ENCODE data around the gene CHN2.

- TF ChIP-seq CTCF (conservative IDR thresholded peaks at IDR 0.05; ENCODE audit: low read depth, low read length) (no peak), EZH2 (IDR thresholded peaks at IDR 0.05; ENCODE audit: borderline replicate concordance, low read depth, low read length, poor library complexity, severe bottlenecking) (no peak)
Observed at GRCh38 chr7:29430279-29430949, 235.8 kb downstream of the CHN2 start.

All from A673 (cell line).